IMR-90 (cell line): ENCODE results near the gene PODNL1. TPM values are rescaled to one million over a fixed set of nuclear protein-coding genes. Genes with fewer than 3 reads are reported as not detected.

Experiments
- ATAC-seq: fragments of 200-7000 bp; cut with Tn5 transposase; 2 replicates; pipeline ENCODE4 v1.9.1; 2020; ENCODE audit warnings: low read depth, mild to moderate bottlenecking, moderate library complexity
- BruUV-seq: library from RNA; stranded (reverse); fragments of 400-500 nt; replicated peaks from 2 replicates; lab custom pipeline; 2021; lab: Mats Ljungman, UMichigan
- CTCF ChIA-PET: fragments of 300-600 bp; formaldehyde crosslinking; extraction: SDS; loops from one replicate; lab custom pipeline; 2021; ENCODE audit warnings: antibody characterized with exemption; lab: Yijun Ruan, JAX
- POLR2A ChIA-PET: fragments of 300-600 bp; sonication (Branson Sonifier 250); formaldehyde crosslinking; loops from one replicate; lab custom pipeline; 2022; ENCODE audit warnings: antibody characterized with exemption; ENCODE audit not compliant: unreplicated experiment; lab: Charles Lee
- DNase-seq: peaks from one replicate; pipeline ENCODE4 v3.0.0; 2013
- H2AFZ ChIP-seq: replicated peaks from 2 replicates; pipeline ENCODE3; 2013; ENCODE audit warnings: low read length, mild to moderate bottlenecking; ENCODE audit not compliant: poor library complexity
- H2AK5ac ChIP-seq: 2 replicates; pipeline ENCODE4 v1.6.1; 2013; ENCODE audit warnings: low read depth, low read length, inconsistent platforms
- H2AK9ac ChIP-seq: replicated peaks from 2 replicates; pipeline ENCODE3; 2013; ENCODE audit warnings: mild to moderate bottlenecking, low read depth, low read length, moderate library complexity; ENCODE audit not compliant: poor library complexity
- H2BK120ac ChIP-seq: 2 replicates; pipeline ENCODE4 v1.6.1; 2013; ENCODE audit warnings: low read depth, low read length, inconsistent platforms
- H2BK15ac ChIP-seq: 3 replicates; pipeline ENCODE4 v1.6.1; 2013; ENCODE audit warnings: low read depth, low read length, inconsistent platforms
- H2BK20ac ChIP-seq: 2 replicates; pipeline ENCODE4 v1.6.1; 2013; ENCODE audit warnings: low read depth, mild to moderate bottlenecking, inconsistent platforms, low read length, moderate library complexity
- H2BK5ac ChIP-seq: 2 replicates; pipeline ENCODE4 v1.6.1; 2013; ENCODE audit warnings: mild to moderate bottlenecking, low read depth, low read length, inconsistent platforms; ENCODE audit not compliant: poor library complexity, severe bottlenecking
- H3K14ac ChIP-seq: replicated peaks from 2 replicates; pipeline ENCODE4 v1.6.1; 2013; ENCODE audit warnings: low read depth, low read length, inconsistent platforms
- H3K18ac ChIP-seq: 2 replicates; pipeline ENCODE4 v1.6.1; 2013; ENCODE audit warnings: low read depth, low read length, control low read depth
- H3K23ac ChIP-seq: 2 replicates; pipeline ENCODE4 v1.6.1; 2013; ENCODE audit warnings: low read depth, low read length, inconsistent platforms
- H3K27ac ChIP-seq: 2 replicates; pipeline ENCODE4 v1.5.1; 2013; ENCODE audit warnings: mild to moderate bottlenecking, control low read depth, low read length; ENCODE audit not compliant: insufficient read depth
- H3K27me3 ChIP-seq: 2 replicates; pipeline ENCODE4 v1.6.1; 2013; ENCODE audit warnings: low read length; ENCODE audit not compliant: control insufficient read depth, insufficient read depth
- H3K36me3 ChIP-seq: 2 replicates; pipeline ENCODE4 v1.6.1; 2013; ENCODE audit warnings: low read length, mixed read lengths; ENCODE audit not compliant: control insufficient read depth, insufficient read depth
- H3K4ac ChIP-seq: 2 replicates; pipeline ENCODE4 v1.6.1; 2013; ENCODE audit warnings: low read depth, low read length, inconsistent platforms
- H3K4me1 ChIP-seq: 2 replicates; pipeline ENCODE4 v1.6.1; 2013; ENCODE audit warnings: low read length, mixed read lengths; ENCODE audit not compliant: control insufficient read depth, insufficient read depth
- H3K4me2 ChIP-seq: 2 replicates; pipeline ENCODE4 v1.6.1; 2013; ENCODE audit warnings: low read depth, mild to moderate bottlenecking, control low read depth, low read length, moderate library complexity
- H3K4me3 ChIP-seq: 2 replicates; pipeline ENCODE4 v1.5.1; 2013; ENCODE audit warnings: low read depth, mild to moderate bottlenecking, control low read depth, low read length, moderate library complexity; ENCODE audit not compliant: insufficient read depth
- H3K56ac ChIP-seq: 2 replicates; pipeline ENCODE4 v1.6.1; 2013; ENCODE audit warnings: low read length, inconsistent platforms; ENCODE audit not compliant: insufficient read depth; ENCODE audit errors: extremely low read depth
- H3K79me1 ChIP-seq, 2 experiments: 2 replicates each; pipeline ENCODE4 v1.6.1; 2013; ENCODE audit warnings: low read length in 2 of 2, inconsistent platforms in 1 of 2, low read depth in 1 of 2
- H3K9ac ChIP-seq: 2 replicates; pipeline ENCODE4 v1.6.1; 2013; ENCODE audit warnings: low read depth, low read length, control low read depth
- H3K9me1 ChIP-seq: 2 replicates; pipeline ENCODE4 v1.6.1; 2013; ENCODE audit warnings: low read length, inconsistent platforms; ENCODE audit not compliant: insufficient read depth
- H3K9me3 ChIP-seq: 2 replicates; pipeline ENCODE4 v1.6.1; 2013; ENCODE audit warnings: low read length; ENCODE audit not compliant: control insufficient read depth, insufficient read depth
- H4K20me1 ChIP-seq: 2 replicates; pipeline ENCODE4 v1.6.1; 2013; ENCODE audit warnings: low read length, inconsistent platforms; ENCODE audit not compliant: insufficient read depth
- H4K5ac ChIP-seq: 2 replicates; pipeline ENCODE4 v1.6.1; 2013; ENCODE audit warnings: mild to moderate bottlenecking, low read depth, low read length, control low read depth
- H4K8ac ChIP-seq, 2 experiments: 2 replicates each; pipeline ENCODE4 v1.6.1; 2013; ENCODE audit warnings: low read depth in 2 of 2, low read length in 2 of 2, control low read depth in 1 of 2, inconsistent platforms in 1 of 2
- H4K91ac ChIP-seq: 2 replicates; pipeline ENCODE4 v1.6.1; 2013; ENCODE audit warnings: low read depth, low read length, inconsistent platforms; ENCODE audit not compliant: insufficient read depth
- BHLHE40 ChIP-seq: fragments of 150-350 bp; IDR thresholded peaks from 2 replicates; pipeline ENCODE4 v1.6.1; 2016; ENCODE audit warnings: mild to moderate bottlenecking, low read depth, low read length
- CEBPB ChIP-seq: IDR thresholded peaks from 2 replicates; pipeline ENCODE4 v1.6.1; 2012; ENCODE audit warnings: low read depth, low read length, improper control_type of control experiment
- CHD1 ChIP-seq: IDR thresholded peaks from 2 replicates; pipeline ENCODE4 v1.6.1; 2012; ENCODE audit warnings: low read depth, low read length, improper control_type of control experiment
- FOS ChIP-seq: fragments of 150-350 bp; IDR thresholded peaks from 2 replicates; pipeline ENCODE4 v1.6.1; 2016; ENCODE audit warnings: low read depth, low read length
- MAFK ChIP-seq: IDR thresholded peaks from 2 replicates; pipeline ENCODE4 v1.6.1; 2012; ENCODE audit warnings: low read depth, low read length, improper control_type of control experiment
- MAZ ChIP-seq: IDR thresholded peaks from 2 replicates; pipeline ENCODE4 v1.6.1; 2012; ENCODE audit warnings: low read depth, mild to moderate bottlenecking, low read length, improper control_type of control experiment, moderate library complexity, borderline replicate concordance
- MXI1 ChIP-seq: IDR thresholded peaks from 2 replicates; pipeline ENCODE4 v1.6.1; 2012; ENCODE audit warnings: low read depth, mild to moderate bottlenecking, low read length, moderate library complexity, borderline replicate concordance
- NFE2L2 ChIP-seq: fragments of 150-350 bp; IDR thresholded peaks from 2 replicates; pipeline ENCODE4 v1.6.1; 2016; ENCODE audit warnings: low read depth, mild to moderate bottlenecking, low read length
- POLR2A ChIP-seq: IDR thresholded peaks from 2 replicates; pipeline ENCODE4 v1.6.1; 2012; ENCODE audit warnings: mild to moderate bottlenecking, low read depth, low read length
- RAD21 ChIP-seq: IDR thresholded peaks from 2 replicates; pipeline ENCODE4 v1.6.1; 2012; ENCODE audit warnings: low read length, improper control_type of control experiment
- RCOR1 ChIP-seq: IDR thresholded peaks from 2 replicates; pipeline ENCODE4 v1.6.1; 2012; ENCODE audit warnings: mild to moderate bottlenecking, low read length, improper control_type of control experiment; ENCODE audit not compliant: insufficient replicate concordance
- RFX5 ChIP-seq: IDR thresholded peaks from 2 replicates; pipeline ENCODE4 v1.8.0; 2012; ENCODE audit warnings: low read depth, mild to moderate bottlenecking, low read length, moderate library complexity
- SMC3 ChIP-seq: fragments of 150-350 bp; IDR thresholded peaks from 2 replicates; pipeline ENCODE4 v1.6.1; 2016; ENCODE audit warnings: low read depth, mild to moderate bottlenecking, antibody characterized with exemption, low read length, moderate library complexity
- WGBS, 2 experiments: methylation state at CpG; one replicate each; pipeline versions ENCODE4 v1.1.5 to v1.1.7; 2013; ENCODE audit warnings: missing lambda C conversion rate in 2 of 2; ENCODE audit not compliant: insufficient read length in 1 of 2; ENCODE audit errors: extremely low coverage in 2 of 2; 5-methylcytosine and 5-hydroxymethylcytosine counted together
- dilution Hi-C: fragments of 300-500 bp; cut with HindIII; formaldehyde crosslinking; loops from one replicate; pipeline ENCODE4 v1.14.3; 2018; ENCODE audit warnings: low sequenced_read_pairs; ENCODE audit not compliant: unreplicated experiment
- in situ Hi-C: fragments of 300-500 bp; cut with MboI; formaldehyde crosslinking; loops from 3 replicates; pipeline ENCODE4 v1.14.3; 2019; ENCODE audit warnings: low sequenced_read_pairs, inconsistent platforms, mixed read lengths
- intact Hi-C: fragments of 100-400 bp; cut with micrococcal nuclease; formaldehyde crosslinking; loops from 2 replicates; pipeline ENCODE4 v1.10.0; 2022
- polyA plus RNA-seq, 3 experiments: library from polyadenylated mRNA; depleted of rRNA; stranded (reverse); fragments of >200 nt; gene quantifications; 2 replicates each; pipeline ENCODE4 v1.2.3, GENCODE V29; 2012; ENCODE audit warnings: low replicate concordance in 1 of 3
- total RNA-seq: library from RNA; depleted of rRNA; stranded (reverse); fragments of >200 nt; gene quantifications from 2 replicates; pipeline ENCODE4 v1.2.3, GENCODE V29; 2012
- TF ChIP-seq, protein P1 (sequence below): fragments of 150-350 bp; IDR thresholded peaks from 2 replicates; pipeline ENCODE4 v1.6.1; 2016; ENCODE audit warnings: low read depth, mild to moderate bottlenecking, low read length, moderate library complexity, borderline replicate concordance
- TF ChIP-seq, protein P2 (sequence below): fragments of 150-350 bp; IDR thresholded peaks from 2 replicates; pipeline ENCODE4 v1.6.1; 2017; ENCODE audit warnings: mild to moderate bottlenecking, antibody characterized with exemption, low read length, low read depth
- TF ChIP-seq, protein P3 (sequence below): conservative IDR thresholded peaks from 2 replicates; pipeline ENCODE4 v1.5.1; 2012; ENCODE audit warnings: mild to moderate bottlenecking, low read depth, low read length, improper control_type of control experiment

PODNL1 gene
- total and polyA plus RNA-seq, 2 of the 4 experiments (the other 2 are of a cell fraction) = under 0.01 to 2.4 TPM

GRCh38 chr19:13931391-13932148, 6.6 kb downstream of the PODNL1 start:
- peaks cover 35% of the 10 kb centered on the region for H3K36me3 ChIP-seq
- H3K4me2 ChIP-seq = no peak overlapping the region
- no peak overlapping the region for H3K23ac ChIP-seq
- H4K5ac ChIP-seq = no peak overlapping the region
- no peak overlapping the region for H2AK9ac ChIP-seq
- no peak overlapping the region for H2BK5ac ChIP-seq
- no peak for ATAC-seq
- no peaks in the 10 kb centered on the region for H3K9me3 ChIP-seq
- intact Hi-C loops (no loop called here), dilution Hi-C loops (no loop called here), in situ Hi-C loops (no loop called here)
- no peak overlapping the region for H2AK5ac ChIP-seq
- H3K27ac ChIP-seq = no peak overlapping the region
- ChIA-PET POLR2A (no interaction called here), CTCF (no interaction called here)
- no peak overlapping the region for H3K18ac ChIP-seq
- peaks cover 2% of the 10 kb centered on the region; the same call in 1 of the 2 replicates for H3K4me1 ChIP-seq
- no peaks in the 10 kb centered on the region for H3K79me1 ChIP-seq
- no peak overlapping the region for H4K8ac ChIP-seq
- H3K9me1 ChIP-seq = peaks cover 5% of the 10 kb centered on the region
- H2BK15ac ChIP-seq = no peak overlapping the region
- no peak overlapping the region for H3K4me3 ChIP-seq
- no peak overlapping the region for H3K56ac ChIP-seq
- H4K91ac ChIP-seq = no peak overlapping the region
- H2AFZ ChIP-seq = no peak overlapping the region
- no peaks in the 10 kb centered on the region for H4K20me1 ChIP-seq
- TF ChIP-seq, protein P1, sequence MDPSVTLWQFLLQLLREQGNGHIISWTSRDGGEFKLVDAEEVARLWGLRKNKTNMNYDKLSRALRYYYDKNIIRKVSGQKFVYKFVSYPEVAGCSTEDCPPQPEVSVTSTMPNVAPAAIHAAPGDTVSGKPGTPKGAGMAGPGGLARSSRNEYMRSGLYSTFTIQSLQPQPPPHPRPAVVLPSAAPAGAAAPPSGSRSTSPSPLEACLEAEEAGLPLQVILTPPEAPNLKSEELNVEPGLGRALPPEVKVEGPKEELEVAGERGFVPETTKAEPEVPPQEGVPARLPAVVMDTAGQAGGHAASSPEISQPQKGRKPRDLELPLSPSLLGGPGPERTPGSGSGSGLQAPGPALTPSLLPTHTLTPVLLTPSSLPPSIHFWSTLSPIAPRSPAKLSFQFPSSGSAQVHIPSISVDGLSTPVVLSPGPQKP = no peak
- TF ChIP-seq MXI1 (no peak), RFX5 (no peak), SMC3 (no peak), MAZ (no peak), NFE2L2 (no peak), RCOR1 (no peak), RAD21 (no peak), CHD1 (no peak), FOS (no peak), CEBPB (no peak), POLR2A (no peak), BHLHE40 (no peak), MAFK (no peak)
- TF ChIP-seq, protein P2, sequence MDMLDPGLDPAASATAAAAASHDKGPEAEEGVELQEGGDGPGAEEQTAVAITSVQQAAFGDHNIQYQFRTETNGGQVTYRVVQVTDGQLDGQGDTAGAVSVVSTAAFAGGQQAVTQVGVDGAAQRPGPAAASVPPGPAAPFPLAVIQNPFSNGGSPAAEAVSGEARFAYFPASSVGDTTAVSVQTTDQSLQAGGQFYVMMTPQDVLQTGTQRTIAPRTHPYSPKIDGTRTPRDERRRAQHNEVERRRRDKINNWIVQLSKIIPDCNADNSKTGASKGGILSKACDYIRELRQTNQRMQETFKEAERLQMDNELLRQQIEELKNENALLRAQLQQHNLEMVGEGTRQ = no peak
- TF ChIP-seq, protein P3, sequence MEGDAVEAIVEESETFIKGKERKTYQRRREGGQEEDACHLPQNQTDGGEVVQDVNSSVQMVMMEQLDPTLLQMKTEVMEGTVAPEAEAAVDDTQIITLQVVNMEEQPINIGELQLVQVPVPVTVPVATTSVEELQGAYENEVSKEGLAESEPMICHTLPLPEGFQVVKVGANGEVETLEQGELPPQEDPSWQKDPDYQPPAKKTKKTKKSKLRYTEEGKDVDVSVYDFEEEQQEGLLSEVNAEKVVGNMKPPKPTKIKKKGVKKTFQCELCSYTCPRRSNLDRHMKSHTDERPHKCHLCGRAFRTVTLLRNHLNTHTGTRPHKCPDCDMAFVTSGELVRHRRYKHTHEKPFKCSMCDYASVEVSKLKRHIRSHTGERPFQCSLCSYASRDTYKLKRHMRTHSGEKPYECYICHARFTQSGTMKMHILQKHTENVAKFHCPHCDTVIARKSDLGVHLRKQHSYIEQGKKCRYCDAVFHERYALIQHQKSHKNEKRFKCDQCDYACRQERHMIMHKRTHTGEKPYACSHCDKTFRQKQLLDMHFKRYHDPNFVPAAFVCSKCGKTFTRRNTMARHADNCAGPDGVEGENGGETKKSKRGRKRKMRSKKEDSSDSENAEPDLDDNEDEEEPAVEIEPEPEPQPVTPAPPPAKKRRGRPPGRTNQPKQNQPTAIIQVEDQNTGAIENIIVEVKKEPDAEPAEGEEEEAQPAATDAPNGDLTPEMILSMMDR = no peak
- 86% methylated on average over 4 of the region's 30 CpGs; no CpG with 5 or more reads in 1 of the 2 experiments for WGBS, 2 experiments
- no peak overlapping the region for H3K14ac ChIP-seq
- no peak overlapping the region for H3K4ac ChIP-seq
- no peak overlapping the region for H2BK20ac ChIP-seq
- no peak overlapping the region for H3K9ac ChIP-seq
- no peak overlapping the region for H2BK120ac ChIP-seq
- BruUV-seq = no TSS peak
- DNase-seq = no peak
- H3K27me3 ChIP-seq = no peaks in the 10 kb centered on the region
